IMR-90 (cell line): ENCODE measurements around the gene FSIP1. TPM values are rescaled to one million over a fixed set of nuclear protein-coding genes. Genes with fewer than 3 reads are reported as not detected.

ENCODE experiments used
- ATAC-seq: fragments of 200-7000 bp; cut with Tn5 transposase; 2 replicates; pipeline ENCODE4 v1.9.1; 2020; ENCODE audit warnings: low read depth, mild to moderate bottlenecking, moderate library complexity
- BruUV-seq: library from RNA; stranded (reverse); fragments of 400-500 nt; replicated peaks from 2 replicates; lab custom pipeline; 2021; lab: Mats Ljungman, UMichigan
- CTCF ChIA-PET: fragments of 300-600 bp; formaldehyde crosslinking; extraction: SDS; loops from one replicate; lab custom pipeline; 2021; ENCODE audit warnings: antibody characterized with exemption; lab: Yijun Ruan, JAX
- POLR2A ChIA-PET: fragments of 300-600 bp; sonication (Branson Sonifier 250); formaldehyde crosslinking; loops from one replicate; lab custom pipeline; 2022; ENCODE audit warnings: antibody characterized with exemption; ENCODE audit not compliant: unreplicated experiment; lab: Charles Lee
- DNase-seq: peaks from one replicate; pipeline ENCODE4 v3.0.0; 2013
- H2AFZ ChIP-seq: replicated peaks from 2 replicates; pipeline ENCODE3; 2013; ENCODE audit warnings: low read length, mild to moderate bottlenecking; ENCODE audit not compliant: poor library complexity
- H2AK5ac ChIP-seq: 2 replicates; pipeline ENCODE4 v1.6.1; 2013; ENCODE audit warnings: low read depth, low read length, inconsistent platforms
- H2AK9ac ChIP-seq: replicated peaks from 2 replicates; pipeline ENCODE3; 2013; ENCODE audit warnings: mild to moderate bottlenecking, low read depth, low read length, moderate library complexity; ENCODE audit not compliant: poor library complexity
- H2BK120ac ChIP-seq: 2 replicates; pipeline ENCODE4 v1.6.1; 2013; ENCODE audit warnings: low read depth, low read length, inconsistent platforms
- H2BK15ac ChIP-seq: 3 replicates; pipeline ENCODE4 v1.6.1; 2013; ENCODE audit warnings: low read depth, low read length, inconsistent platforms
- H2BK20ac ChIP-seq: 2 replicates; pipeline ENCODE4 v1.6.1; 2013; ENCODE audit warnings: low read depth, mild to moderate bottlenecking, inconsistent platforms, low read length, moderate library complexity
- H2BK5ac ChIP-seq: 2 replicates; pipeline ENCODE4 v1.6.1; 2013; ENCODE audit warnings: mild to moderate bottlenecking, low read depth, low read length, inconsistent platforms; ENCODE audit not compliant: poor library complexity, severe bottlenecking
- H3K14ac ChIP-seq: replicated peaks from 2 replicates; pipeline ENCODE4 v1.6.1; 2013; ENCODE audit warnings: low read depth, low read length, inconsistent platforms
- H3K18ac ChIP-seq: 2 replicates; pipeline ENCODE4 v1.6.1; 2013; ENCODE audit warnings: low read depth, low read length, control low read depth
- H3K23ac ChIP-seq: 2 replicates; pipeline ENCODE4 v1.6.1; 2013; ENCODE audit warnings: low read depth, low read length, inconsistent platforms
- H3K27ac ChIP-seq: 2 replicates; pipeline ENCODE4 v1.5.1; 2013; ENCODE audit warnings: mild to moderate bottlenecking, control low read depth, low read length; ENCODE audit not compliant: insufficient read depth
- H3K27me3 ChIP-seq: 2 replicates; pipeline ENCODE4 v1.6.1; 2013; ENCODE audit warnings: low read length; ENCODE audit not compliant: control insufficient read depth, insufficient read depth
- H3K36me3 ChIP-seq: 2 replicates; pipeline ENCODE4 v1.6.1; 2013; ENCODE audit warnings: low read length, mixed read lengths; ENCODE audit not compliant: control insufficient read depth, insufficient read depth
- H3K4ac ChIP-seq: 2 replicates; pipeline ENCODE4 v1.6.1; 2013; ENCODE audit warnings: low read depth, low read length, inconsistent platforms
- H3K4me1 ChIP-seq: 2 replicates; pipeline ENCODE4 v1.6.1; 2013; ENCODE audit warnings: low read length, mixed read lengths; ENCODE audit not compliant: control insufficient read depth, insufficient read depth
- H3K4me2 ChIP-seq: 2 replicates; pipeline ENCODE4 v1.6.1; 2013; ENCODE audit warnings: low read depth, mild to moderate bottlenecking, control low read depth, low read length, moderate library complexity
- H3K4me3 ChIP-seq: 2 replicates; pipeline ENCODE4 v1.5.1; 2013; ENCODE audit warnings: low read depth, mild to moderate bottlenecking, control low read depth, low read length, moderate library complexity; ENCODE audit not compliant: insufficient read depth
- H3K56ac ChIP-seq: 2 replicates; pipeline ENCODE4 v1.6.1; 2013; ENCODE audit warnings: low read length, inconsistent platforms; ENCODE audit not compliant: insufficient read depth; ENCODE audit errors: extremely low read depth
- H3K79me1 ChIP-seq, 2 experiments: 2 replicates each; pipeline ENCODE4 v1.6.1; 2013; ENCODE audit warnings: low read length in 2 of 2, inconsistent platforms in 1 of 2, low read depth in 1 of 2
- H3K9ac ChIP-seq: 2 replicates; pipeline ENCODE4 v1.6.1; 2013; ENCODE audit warnings: low read depth, low read length, control low read depth
- H3K9me1 ChIP-seq: 2 replicates; pipeline ENCODE4 v1.6.1; 2013; ENCODE audit warnings: low read length, inconsistent platforms; ENCODE audit not compliant: insufficient read depth
- H3K9me3 ChIP-seq: 2 replicates; pipeline ENCODE4 v1.6.1; 2013; ENCODE audit warnings: low read length; ENCODE audit not compliant: control insufficient read depth, insufficient read depth
- H4K20me1 ChIP-seq: 2 replicates; pipeline ENCODE4 v1.6.1; 2013; ENCODE audit warnings: low read length, inconsistent platforms; ENCODE audit not compliant: insufficient read depth
- H4K5ac ChIP-seq: 2 replicates; pipeline ENCODE4 v1.6.1; 2013; ENCODE audit warnings: mild to moderate bottlenecking, low read depth, low read length, control low read depth
- H4K8ac ChIP-seq, 2 experiments: 2 replicates each; pipeline ENCODE4 v1.6.1; 2013; ENCODE audit warnings: low read depth in 2 of 2, low read length in 2 of 2, control low read depth in 1 of 2, inconsistent platforms in 1 of 2
- H4K91ac ChIP-seq: 2 replicates; pipeline ENCODE4 v1.6.1; 2013; ENCODE audit warnings: low read depth, low read length, inconsistent platforms; ENCODE audit not compliant: insufficient read depth
- CHD1 ChIP-seq: IDR thresholded peaks from 2 replicates; pipeline ENCODE4 v1.6.1; 2012; ENCODE audit warnings: low read depth, low read length, improper control_type of control experiment
- MXI1 ChIP-seq: IDR thresholded peaks from 2 replicates; pipeline ENCODE4 v1.6.1; 2012; ENCODE audit warnings: low read depth, mild to moderate bottlenecking, low read length, moderate library complexity, borderline replicate concordance
- NFE2L2 ChIP-seq: fragments of 150-350 bp; IDR thresholded peaks from 2 replicates; pipeline ENCODE4 v1.6.1; 2016; ENCODE audit warnings: low read depth, mild to moderate bottlenecking, low read length
- POLR2A ChIP-seq: IDR thresholded peaks from 2 replicates; pipeline ENCODE4 v1.6.1; 2012; ENCODE audit warnings: mild to moderate bottlenecking, low read depth, low read length
- RAD21 ChIP-seq: IDR thresholded peaks from 2 replicates; pipeline ENCODE4 v1.6.1; 2012; ENCODE audit warnings: low read length, improper control_type of control experiment
- dilution Hi-C: fragments of 300-500 bp; cut with HindIII; formaldehyde crosslinking; loops from one replicate; pipeline ENCODE4 v1.14.3; 2018; ENCODE audit warnings: low sequenced_read_pairs; ENCODE audit not compliant: unreplicated experiment
- in situ Hi-C: fragments of 300-500 bp; cut with MboI; formaldehyde crosslinking; loops from 3 replicates; pipeline ENCODE4 v1.14.3; 2019; ENCODE audit warnings: low sequenced_read_pairs, inconsistent platforms, mixed read lengths
- intact Hi-C: fragments of 100-400 bp; cut with micrococcal nuclease; formaldehyde crosslinking; loops from 2 replicates; pipeline ENCODE4 v1.10.0; 2022
- polyA plus RNA-seq, 3 experiments: library from polyadenylated mRNA; depleted of rRNA; stranded (reverse); fragments of >200 nt; gene quantifications; 2 replicates each; pipeline ENCODE4 v1.2.3, GENCODE V29; 2012; ENCODE audit warnings: low replicate concordance in 1 of 3
- total RNA-seq: library from RNA; depleted of rRNA; stranded (reverse); fragments of >200 nt; gene quantifications from 2 replicates; pipeline ENCODE4 v1.2.3, GENCODE V29; 2012
- TF ChIP-seq, protein P1 (sequence below): fragments of 150-350 bp; IDR thresholded peaks from 2 replicates; pipeline ENCODE4 v1.6.1; 2017; ENCODE audit warnings: mild to moderate bottlenecking, antibody characterized with exemption, low read length, low read depth

FSIP1 gene
- total and polyA plus RNA-seq, 2 of the 4 experiments (the other 2 are of a cell fraction) = 0.10 to 0.18 TPM

DNA sequence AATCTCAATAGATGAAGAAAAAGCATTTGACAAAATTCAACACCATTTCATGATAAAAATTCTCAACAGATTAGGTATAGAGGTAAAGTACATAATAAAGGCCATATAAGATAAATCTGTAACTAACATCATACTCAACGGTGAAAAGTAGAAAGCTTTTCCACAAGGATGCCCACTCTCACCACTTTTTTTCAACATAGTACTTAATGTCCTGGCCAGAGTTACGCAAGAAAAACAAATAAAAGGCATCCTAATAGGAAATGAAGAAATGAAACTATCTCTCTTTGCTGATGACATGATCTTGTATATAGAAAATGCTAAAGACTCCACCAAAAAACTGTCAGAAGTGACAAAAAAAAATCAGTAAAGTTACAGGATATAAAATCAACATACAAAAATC, 168.8 kb downstream of the FSIP1 start (continued):
- no peak for TF ChIP-seq RAD21
- TF ChIP-seq, protein P1, sequence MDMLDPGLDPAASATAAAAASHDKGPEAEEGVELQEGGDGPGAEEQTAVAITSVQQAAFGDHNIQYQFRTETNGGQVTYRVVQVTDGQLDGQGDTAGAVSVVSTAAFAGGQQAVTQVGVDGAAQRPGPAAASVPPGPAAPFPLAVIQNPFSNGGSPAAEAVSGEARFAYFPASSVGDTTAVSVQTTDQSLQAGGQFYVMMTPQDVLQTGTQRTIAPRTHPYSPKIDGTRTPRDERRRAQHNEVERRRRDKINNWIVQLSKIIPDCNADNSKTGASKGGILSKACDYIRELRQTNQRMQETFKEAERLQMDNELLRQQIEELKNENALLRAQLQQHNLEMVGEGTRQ = no peak
- no peak for TF ChIP-seq CHD1

DNA sequence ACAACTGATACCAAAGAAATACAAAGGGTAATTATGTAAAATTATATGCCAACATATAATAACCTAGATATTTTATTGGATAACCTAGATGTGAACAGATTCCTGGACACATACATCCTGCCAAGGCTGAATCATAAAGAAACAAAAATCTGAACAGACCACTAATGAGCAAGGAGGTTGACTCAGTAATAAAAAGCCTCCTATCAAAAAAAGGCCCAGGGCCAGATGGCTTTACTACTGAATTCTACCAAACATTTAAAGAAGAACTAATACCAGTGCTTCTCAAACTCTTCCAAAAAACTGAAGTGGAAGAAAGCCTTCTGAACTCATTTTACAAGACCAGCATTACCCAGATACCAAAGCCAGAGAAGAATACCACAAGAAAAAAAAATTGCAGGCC, 169.4 kb downstream of the FSIP1 start:
- Histone ChIP-seq H3K27ac (no peak overlapping the region), H2BK120ac (no peak overlapping the region), H4K91ac (no peak overlapping the region), H4K5ac (no peak overlapping the region), H3K79me1 (no peaks in the 10 kb centered on the region), H3K14ac (no peak overlapping the region), H4K20me1 (no peaks in the 10 kb centered on the region), H3K56ac (no peak overlapping the region), H3K9me1 (no peaks in the 10 kb centered on the region), H3K27me3 (no peaks in the 10 kb centered on the region; the same call in 1 of the 2 replicates), H3K9me3 (peaks cover 14% of the 10 kb centered on the region), H3K18ac (no peak overlapping the region), H3K4me2 (no peak overlapping the region), H3K9ac (no peak overlapping the region), H3K4ac (no peak overlapping the region), H2BK15ac (no peak overlapping the region), H2AK9ac (no peak overlapping the region), H2BK5ac (no peak overlapping the region), H3K36me3 (no peaks in the 10 kb centered on the region), H2AK5ac (no peak overlapping the region), H3K23ac (no peak overlapping the region), H3K4me1 (peaks cover under 1% of the 10 kb centered on the region), H4K8ac (no peak overlapping the region), H3K4me3 (no peak overlapping the region), H2BK20ac (no peak overlapping the region), H2AFZ (no peak overlapping the region)
- DNase-seq (peak; percentile 25), ATAC-seq (no peak)
- in situ Hi-C loops = no loop called here
- intact Hi-C loops = no loop called here
- no TSS peak for BruUV-seq
- TF ChIP-seq MXI1 (no peak), NFE2L2 (no peak), POLR2A (no peak)
- CTCF ChIA-PET = interaction anchor here (0.6 kb wide), 1 partner anchor 161 kb away, joined by 3 read pairs; no protein-coding TSS in a partner anchor
- POLR2A ChIA-PET = no interaction called here
- dilution Hi-C loops = no loop called here
